H1 (cell line): ENCODE results near the gene SKAP1. TPM values are rescaled to one million over a fixed set of nuclear protein-coding genes. Genes with fewer than 3 reads are reported as not detected.
A peak's percentile ranks its signal among the peaks of the same experiment; 100 is the strongest.

Experiments used
- CTCF ChIA-PET: fragments of 300-600 bp; sonication (Branson Sonifier 250); formaldehyde crosslinking; loops from one replicate; lab custom pipeline; 2021; ENCODE audit not compliant: partially characterized antibody; lab: Charles Lee
- POLR2A ChIA-PET: fragments of 300-600 bp; sonication (Branson Sonifier 250); formaldehyde crosslinking; loops from one replicate; lab custom pipeline; 2021; ENCODE audit warnings: inconsistent platforms; ENCODE audit not compliant: partially characterized antibody; lab: Charles Lee
- DNase-seq, 2 experiments: peaks; one replicate each; pipeline versions ENCODE4 v3.0.0 to v3.0.0-alpha.2; 2010 to 2022; ENCODE audit warnings: low spot score in 2 of 2, low read depth in 1 of 2, mixed read lengths in 1 of 2
- FAIRE-seq: peaks from 2 replicates; lab custom pipeline; 2011; peaks lifted over from hg19 to GRCh38; lab: Jason Lieb, UNC
- H2AFZ ChIP-seq: 2 replicates; pipeline ENCODE4 v1.8.1; 2012; ENCODE audit warnings: low read length, inconsistent platforms
- H2AK5ac ChIP-seq: 2 replicates; pipeline ENCODE4 v1.6.1; 2013; ENCODE audit warnings: low read depth, low read length
- H2BK120ac ChIP-seq: replicated peaks from 2 replicates; pipeline ENCODE3; 2013; ENCODE audit warnings: low read depth, low read length, inconsistent platforms
- H2BK12ac ChIP-seq: 2 replicates; pipeline ENCODE4 v1.6.1; 2013; ENCODE audit warnings: low read depth, low read length
- H2BK15ac ChIP-seq: 2 replicates; pipeline ENCODE4 v1.6.1; 2013; ENCODE audit warnings: low read length
- H2BK20ac ChIP-seq: 2 replicates; pipeline ENCODE4 v1.6.1; 2013; ENCODE audit warnings: low read length
- H2BK5ac ChIP-seq: 2 replicates; pipeline ENCODE4 v1.6.1; 2013; ENCODE audit warnings: low read depth, low read length
- H3K14ac ChIP-seq: 2 replicates; pipeline ENCODE4 v1.6.1; 2013; ENCODE audit warnings: inconsistent platforms; ENCODE audit not compliant: insufficient read length
- H3K18ac ChIP-seq: 2 replicates; pipeline ENCODE4 v1.6.1; 2013; ENCODE audit warnings: low read length; ENCODE audit errors: extremely low read depth
- H3K23ac ChIP-seq: 2 replicates; pipeline ENCODE4 v1.6.1; 2013; ENCODE audit warnings: inconsistent platforms; ENCODE audit not compliant: insufficient read length
- H3K23me2 ChIP-seq: 2 replicates; pipeline ENCODE4 v1.6.1; 2013; ENCODE audit warnings: low read depth, low read length
- H3K27ac ChIP-seq: 2 replicates; pipeline ENCODE4 v1.6.1; 2011; ENCODE audit warnings: low read depth, low read length, inconsistent platforms
- H3K27me3 ChIP-seq, 4 experiments: replicated peaks in 1 of 4; 1 replicate in 1 of 4; 2 replicates in 3 of 4; pipeline versions ENCODE4 v1.6.1 to v1.8.1; 2011 to 2013; ENCODE audit warnings: low read length in 3 of 4, mild to moderate bottlenecking in 3 of 4, inconsistent platforms in 2 of 4, mixed read lengths in 2 of 4, moderate library complexity in 1 of 4; ENCODE audit not compliant: control insufficient read depth in 3 of 4, insufficient read depth in 3 of 4; ENCODE audit errors: extremely low read depth in 1 of 4
- H3K36me3 ChIP-seq, 4 experiments: 2 replicates each; pipeline versions ENCODE4 v1.6.1 to v1.8.1; 2011 to 2013; ENCODE audit warnings: mild to moderate bottlenecking in 4 of 4, low read length in 3 of 4, moderate library complexity in 2 of 4, control low read depth in 1 of 4, inconsistent platforms in 1 of 4; ENCODE audit not compliant: insufficient read depth in 4 of 4, control insufficient read depth in 2 of 4
- H3K4ac ChIP-seq: replicated peaks from 2 replicates; pipeline ENCODE3; 2013; ENCODE audit warnings: low read length, low read depth, mixed read lengths, inconsistent platforms; ENCODE audit not compliant: insufficient read length
- H3K4me1 ChIP-seq, 4 experiments: replicated peaks in 1 of 4; 1 replicate in 1 of 4; 2 replicates in 3 of 4; pipeline versions ENCODE4 v1.6.1 to v1.8.1; 2011 to 2013; ENCODE audit warnings: low read length in 3 of 4, inconsistent platforms in 2 of 4, mixed read lengths in 1 of 4; ENCODE audit not compliant: insufficient read depth in 4 of 4, control insufficient read depth in 3 of 4
- H3K4me2 ChIP-seq, 2 experiments: 2 replicates each; pipeline versions ENCODE4 v1.6.1 to v1.8.1; 2011 to 2013; ENCODE audit warnings: low read depth in 2 of 2, low read length in 2 of 2, control low read depth in 1 of 2, inconsistent platforms in 1 of 2, mild to moderate bottlenecking in 1 of 2; ENCODE audit not compliant: insufficient read depth in 1 of 2
- H3K4me3 ChIP-seq, 4 experiments: fragments of 200-600, 300-600 bp in 1 of 4; sonication (generic), shearing (Covaris generic), sonication (Bioruptor Twin) in 1 of 4; 2 replicates each; pipeline versions ENCODE4 v1.5.1 to v1.8.1; 2011 to 2016; ENCODE audit warnings: low read length in 4 of 4, low read depth in 3 of 4, control low read depth in 2 of 4, inconsistent platforms in 2 of 4, mild to moderate bottlenecking in 2 of 4, mixed read lengths in 1 of 4, moderate library complexity in 1 of 4; ENCODE audit not compliant: insufficient read depth in 2 of 4; ENCODE audit errors: extremely low read depth in 1 of 4
- H3K56ac ChIP-seq: replicated peaks from 2 replicates; pipeline ENCODE3; 2013; ENCODE audit warnings: low read depth, mild to moderate bottlenecking, mixed read lengths, low read length, inconsistent platforms; ENCODE audit not compliant: insufficient read length
- H3K79me1 ChIP-seq: 2 replicates; pipeline ENCODE4 v1.6.1; 2013; ENCODE audit warnings: low read depth, low read length, control low read depth
- H3K79me2 ChIP-seq, 2 experiments: 2 replicates each; pipeline versions ENCODE4 v1.6.1 to v1.8.1; 2012 to 2013; ENCODE audit warnings: low read length in 2 of 2, mild to moderate bottlenecking in 2 of 2, inconsistent platforms in 1 of 2; ENCODE audit not compliant: insufficient read depth in 2 of 2, control insufficient read depth in 1 of 2
- H3K9ac ChIP-seq, 4 experiments: replicated peaks in 1 of 4; 1 replicate in 1 of 4; 2 replicates in 3 of 4; pipeline versions ENCODE4 v1.6.1 to v1.8.1; 2011 to 2013; ENCODE audit warnings: low read depth in 3 of 4, low read length in 3 of 4, control low read depth in 2 of 4, mild to moderate bottlenecking in 2 of 4, moderate library complexity in 2 of 4, inconsistent platforms in 1 of 4; ENCODE audit errors: extremely low read depth in 1 of 4
- H3K9me3 ChIP-seq, 2 experiments: 2 replicates each; pipeline versions ENCODE4 v1.6.1 to v1.8.1; 2012 to 2013; ENCODE audit warnings: mild to moderate bottlenecking in 2 of 2, moderate library complexity in 2 of 2, control low read depth in 1 of 2, inconsistent platforms in 1 of 2, low read depth in 1 of 2, low read length in 1 of 2, mixed read lengths in 1 of 2; ENCODE audit not compliant: insufficient read depth in 2 of 2
- H4K20me1 ChIP-seq, 2 experiments: replicated peaks in 1 of 2; 2 replicates each; pipeline versions ENCODE3 to v1.8.1; 2011 to 2013; ENCODE audit warnings: inconsistent platforms in 2 of 2, low read length in 2 of 2, mild to moderate bottlenecking in 1 of 2; ENCODE audit not compliant: insufficient read depth in 2 of 2, control insufficient read depth in 1 of 2
- H4K5ac ChIP-seq: 2 replicates; pipeline ENCODE4 v1.6.1; 2013; ENCODE audit warnings: low read length, low read depth, mixed read lengths, inconsistent platforms; ENCODE audit not compliant: insufficient read length
- H4K8ac ChIP-seq: 2 replicates; pipeline ENCODE4 v1.8.0; 2013; ENCODE audit warnings: mild to moderate bottlenecking, moderate library complexity, low read length, inconsistent platforms; ENCODE audit not compliant: insufficient read depth; ENCODE audit errors: extremely low read depth
- H4K91ac ChIP-seq: replicated peaks from 2 replicates; pipeline ENCODE3; 2013; ENCODE audit warnings: low read length, mixed read lengths, inconsistent platforms; ENCODE audit not compliant: insufficient read length
- GABPA ChIP-seq: IDR thresholded peaks from 2 replicates; pipeline ENCODE4 v1.6.1; 2011; ENCODE audit warnings: mild to moderate bottlenecking, low read length, moderate library complexity, borderline replicate concordance; ENCODE audit not compliant: insufficient read depth
- KDM5A ChIP-seq: fragments of 200-600 bp; IDR thresholded peaks from 2 replicates; pipeline ENCODE4 v1.7.1; 2012; ENCODE audit warnings: mild to moderate bottlenecking, low read length, inconsistent platforms, mixed read lengths
- TAF1 ChIP-seq: IDR thresholded peaks from 2 replicates; pipeline ENCODE4 v1.6.1; 2011; ENCODE audit warnings: mild to moderate bottlenecking, low read depth, low read length
- WGBS, 2 experiments: shearing (Covaris generic) in 1 of 2; methylation state at CpG; one replicate each; pipeline versions ENCODE4 v1.1.6 to v1.1.7; 2013 to 2015; ENCODE audit warnings: low lambda C conversion rate in 2 of 2, mixed read lengths in 2 of 2, inconsistent platforms in 1 of 2, low coverage in 1 of 2, missing lambda C conversion rate in 1 of 2; ENCODE audit not compliant: insufficient replicate concordance in 2 of 2, insufficient coverage in 1 of 2, insufficient read length in 1 of 2; ENCODE audit errors: extremely low coverage in 1 of 2, missing lambda C conversion rate in 1 of 2; 5-methylcytosine and 5-hydroxymethylcytosine counted together
- polyA plus RNA-seq, 7 experiments: library from polyadenylated mRNA; depleted of rRNA in 3 of 7; stranded (reverse) in 5 of 7; unstranded in 2 of 7; fragments of >200 nt in 5 of 7; fragments of 200-250 nt in 2 of 7; gene quantifications; 1 replicate in 5 of 7; 2 replicates in 1 of 7; 4 replicates in 1 of 7; pipeline versions ENCODE4 v1.2.1 to v1.2.3, GENCODE V29; 2011 to 2013; ENCODE audit warnings: missing spikeins in 2 of 7, mixed read lengths in 2 of 7
- total RNA-seq: library from RNA; stranded (reverse); fragmentation: NEBNext Ultra II Directional; extraction: Animal tissue kit (Norgen Biotek cat#: 25700); gene quantifications from 2 replicates; pipeline ENCODE4 v1.2.1, GENCODE V29; 2021

The SKAP1 gene
- total and polyA plus RNA-seq, 2 of the 8 experiments (the other 6 are each of a cell fraction or from before 2014, with no cell fraction given): not detected

GRCh38 chr17:48239603-48239995 lies 190.4 kb downstream of the SKAP1 start:
- Histone ChIP-seq H2BK5ac (no peak overlapping the region), H3K79me2 (no peaks in the 10 kb centered on the region), H3K27me3 (no peaks in the 10 kb centered on the region), H3K27ac (no peak overlapping the region), H3K18ac (no peak overlapping the region), H4K8ac (no peak overlapping the region), H3K14ac (no peak overlapping the region), H4K5ac (no peak overlapping the region), H2BK12ac (no peak overlapping the region), H3K23me2 (no peaks in the 10 kb centered on the region), H3K9me3 (no peaks in the 10 kb centered on the region), H3K36me3 (no peaks in the 10 kb centered on the region), H3K23ac (no peak overlapping the region), H3K4me3 (no peak overlapping the region), H2AK5ac (no peak overlapping the region), H3K9ac (peak overlapping the region in 1 of 4 experiments; percentile 8; a peak in 1 of 7 replicates), H4K20me1 (no peaks in the 10 kb centered on the region), H3K4ac (no peak overlapping the region), H4K91ac (no peak overlapping the region), H3K56ac (no peak overlapping the region), H2BK15ac (no peak overlapping the region), H2AFZ (no peak overlapping the region), H2BK20ac (no peak overlapping the region), H3K4me2 (no peak overlapping the region), H3K4me1 (peaks cover 0 to 8% (median 2%) of the 10 kb centered on the region in 4 experiments; a peak in 2 of 7 replicates), H3K79me1 (no peaks in the 10 kb centered on the region), H2BK120ac (no peak overlapping the region)
- no peak for TF ChIP-seq KDM5A
- no peak for TF ChIP-seq TAF1
- TF ChIP-seq GABPA: no peak
- CTCF ChIA-PET: interaction anchor here (0.6 to 7.7 kb wide), 10 partner anchors 9 to 74 kb away, joined by 3 to 42 read pairs (median 3); no protein-coding TSS in a partner anchor
- POLR2A ChIA-PET: interaction anchor here (1.7 kb wide), 1 partner anchor 10 kb away, joined by 3 read pairs; no protein-coding TSS in a partner anchor
- DNase-seq (no peak), FAIRE-seq (no peak)
- 92% methylated on average over 1 of the region's 1 CpG; no CpG with 5 or more reads in 1 of the 2 experiments for WGBS, 2 experiments
